GM23248 (cell line): ENCODE results near the gene RASAL3. TPM values are rescaled to one million over a fixed set of nuclear protein-coding genes. Genes with fewer than 3 reads are reported as not detected.
"Not testable (repeated sequence)": the region's sequence is repeated elsewhere in the genome, so short reads cannot be mapped to it uniquely, and the experiment has no call there.

Source experiments
- DNase-seq: peaks from one replicate; pipeline ENCODE4 v3.0.0-alpha.2; 2015
- H2AFZ ChIP-seq: fragments of 200-600 bp; sonication (generic); 2 replicates; pipeline ENCODE4 v1.6.1; 2016; ENCODE audit warnings: antibody characterized with exemption
- H3F3A ChIP-seq: fragments of 200-600 bp; sonication (generic); 2 replicates; pipeline ENCODE4 v1.6.1; 2016; ENCODE audit warnings: mild to moderate bottlenecking, antibody characterized with exemption, mixed run types; ENCODE audit not compliant: insufficient read depth
- H3K27ac ChIP-seq: fragments of 200-600 bp; sonication (generic); 2 replicates; pipeline ENCODE4 v1.5.1; 2016; ENCODE audit warnings: mild to moderate bottlenecking
- H3K27me3 ChIP-seq: fragments of 200-600 bp; sonication (generic); replicated peaks from 2 replicates; pipeline ENCODE4 v1.6.1; 2016; ENCODE audit warnings: mild to moderate bottlenecking; ENCODE audit not compliant: insufficient read depth
- H3K36me3 ChIP-seq: fragments of 200-600 bp; sonication (generic); 2 replicates; pipeline ENCODE4 v1.6.1; 2016; ENCODE audit warnings: low read depth, mild to moderate bottlenecking
- H3K4me1 ChIP-seq: fragments of 200-600 bp; sonication (generic); 2 replicates; pipeline ENCODE4 v1.6.1; 2016; ENCODE audit warnings: mild to moderate bottlenecking; ENCODE audit not compliant: insufficient read depth
- H3K4me2 ChIP-seq: fragments of 200-600 bp; sonication (generic); one replicate; pipeline ENCODE4 v1.6.1; 2016; ENCODE audit warnings: mild to moderate bottlenecking; ENCODE audit not compliant: unreplicated experiment
- H3K4me3 ChIP-seq: fragments of 200-600 bp; sonication (generic); 2 replicates; pipeline ENCODE4 v1.5.1; 2016; ENCODE audit warnings: mild to moderate bottlenecking
- H3K79me2 ChIP-seq: fragments of 200-600 bp; sonication (generic); 2 replicates; pipeline ENCODE4 v1.6.1; 2016; ENCODE audit warnings: mild to moderate bottlenecking; ENCODE audit not compliant: insufficient read depth
- H3K9ac ChIP-seq: fragments of 200-600 bp; sonication (generic); 2 replicates; pipeline ENCODE4 v1.6.1; 2016; ENCODE audit warnings: mild to moderate bottlenecking
- H3K9me2 ChIP-seq: fragments of 200-600 bp; sonication (generic); 2 replicates; pipeline ENCODE4 v1.6.1; 2016; ENCODE audit warnings: mixed run types, mild to moderate bottlenecking, moderate library complexity; ENCODE audit not compliant: insufficient read depth
- H3K9me3 ChIP-seq: fragments of 200-600 bp; sonication (generic); one replicate; pipeline ENCODE4 v1.6.1; 2017; ENCODE audit warnings: low read depth
- H4K20me1 ChIP-seq: fragments of 200-600 bp; sonication (generic); 2 replicates; pipeline ENCODE4 v1.6.0; 2016; ENCODE audit not compliant: insufficient read depth
- EZH2 ChIP-seq: fragments of 200-600 bp; sonication (generic); IDR thresholded peaks from 2 replicates; pipeline ENCODE4 v1.6.1; 2018; ENCODE audit warnings: antibody characterized with exemption, mild to moderate bottlenecking; ENCODE audit not compliant: insufficient read depth, poor library complexity, severe bottlenecking
- EZH2phosphoT487 ChIP-seq: fragments of 200-600 bp; sonication (generic); IDR thresholded peaks from 2 replicates; pipeline ENCODE4 v1.6.1; 2018; ENCODE audit warnings: antibody characterized with exemption, moderate library complexity, mild to moderate bottlenecking, low read depth; ENCODE audit not compliant: insufficient read depth
- WGBS, 2 experiments: methylation state at CpG; one replicate each; pipeline ENCODE4 v1.1.6; 2015 to 2017; ENCODE audit warnings: low lambda C conversion rate in 2 of 2, low coverage in 1 of 2; ENCODE audit errors: missing lambda C conversion rate in 2 of 2; 5-methylcytosine and 5-hydroxymethylcytosine counted together
- in situ Hi-C: fragments of 300-500 bp; cut with MboI; formaldehyde crosslinking; loops from 2 replicates; pipeline ENCODE4 v1.15.0; 2020
- polyA plus RNA-seq: library from polyadenylated mRNA; unstranded; fragments of >200 nt; fragmentation: Nextera tagmentation; extraction: Ambion mirVana; gene quantifications from 2 replicates; pipeline ENCODE4 v1.2.1, GENCODE V29; 2016
- total RNA-seq: library from RNA; depleted of rRNA; stranded (reverse); fragments of >200 nt; shearing (Covaris generic); gene quantifications from 2 replicates; pipeline ENCODE4 v1.2.3, GENCODE V29; 2014

RASAL3 gene
- total and polyA plus RNA-seq, 2 experiments from 2014 or later = not detected

GRCh38 chr19:15476325-15476724 is 12.0 kb upstream of the RASAL3 start:
- H3K79me2 ChIP-seq = no peaks in the 10 kb centered on the region
- DNase-seq = no peak
- H3F3A ChIP-seq = no peaks in the 10 kb centered on the region
- no peaks in the 10 kb centered on the region for H3K9me2 ChIP-seq
- no peak overlapping the region for H3K9ac ChIP-seq
- no peak overlapping the region for H3K27ac ChIP-seq
- H3K4me3 ChIP-seq = no peak overlapping the region
- H2AFZ ChIP-seq = no peak overlapping the region
- H4K20me1 ChIP-seq = no peaks in the 10 kb centered on the region
- 36 to 40% methylated on average over 5 of the region's 5 CpGs for WGBS, 2 experiments
- no peaks in the 10 kb centered on the region for H3K9me3 ChIP-seq
- TF ChIP-seq EZH2 (no peak), EZH2phosphoT487 (no peak)
- no peaks in the 10 kb centered on the region; the same call in 1 of the 2 replicates for H3K27me3 ChIP-seq
- no peaks in the 10 kb centered on the region for H3K36me3 ChIP-seq
- H3K4me2 ChIP-seq = no peak overlapping the region
- no peaks in the 10 kb centered on the region for H3K4me1 ChIP-seq
- in situ Hi-C loops = no loop called here

GRCh38 chr19:15475611-15476010 is 11.3 kb upstream of the RASAL3 start:
- no peaks in the 10 kb centered on the region for H3K4me1 ChIP-seq
- H3K27me3 ChIP-seq = no peaks in the 10 kb centered on the region; the same call in 1 of the 2 replicates
- no peak overlapping the region for H3K4me2 ChIP-seq
- no peak for DNase-seq
- no peaks in the 10 kb centered on the region for H4K20me1 ChIP-seq
- H3K9me2 ChIP-seq = no peaks in the 10 kb centered on the region
- no peak overlapping the region for H3K4me3 ChIP-seq
- in situ Hi-C loops = no loop called here
- no peaks in the 10 kb centered on the region for H3F3A ChIP-seq
- no peak for TF ChIP-seq EZH2
- TF ChIP-seq EZH2phosphoT487 = no peak
- no peak overlapping the region for H3K9ac ChIP-seq
- WGBS, 2 experiments = 75 to 79% methylated on average over 10 of the region's 10 CpGs
- no peaks in the 10 kb centered on the region for H3K36me3 ChIP-seq
- no peaks in the 10 kb centered on the region for H3K9me3 ChIP-seq
- H2AFZ ChIP-seq = no peak overlapping the region
- no peak overlapping the region for H3K27ac ChIP-seq
- no peaks in the 10 kb centered on the region for H3K79me2 ChIP-seq

- H3K4me1 ChIP-seq = no peaks in the 10 kb centered on the region
- H3K27me3 ChIP-seq = no peaks in the 10 kb centered on the region; the same call in 1 of the 2 replicates
- H3K9me2 ChIP-seq = no peaks in the 10 kb centered on the region
- TF ChIP-seq EZH2 (no peak), EZH2phosphoT487 (no peak)
- 35 to 37% methylated on average over 4 of the region's 4 CpGs for WGBS, 2 experiments
- H3K9ac ChIP-seq = no peak overlapping the region
- no peak overlapping the region for H3K4me2 ChIP-seq
- H3F3A ChIP-seq = no peaks in the 10 kb centered on the region
- H2AFZ ChIP-seq = no peak overlapping the region
- no peaks in the 10 kb centered on the region for H3K36me3 ChIP-seq
- no peaks in the 10 kb centered on the region for H4K20me1 ChIP-seq
- in situ Hi-C loops = no loop called here
- no peaks in the 10 kb centered on the region for H3K79me2 ChIP-seq
- H3K27ac ChIP-seq = no peak overlapping the region
- no peak overlapping the region for H3K4me3 ChIP-seq
- DNase-seq = no peak
- H3K9me3 ChIP-seq = no peaks in the 10 kb centered on the region
Observed at GRCh38 chr19:15475169-15475568, 10.8 kb upstream of the RASAL3 start.

- H3K4me1 ChIP-seq, H2AFZ ChIP-seq: not testable (repeated sequence)
- 27 to 33% methylated on average over 4 of the region's 4 CpGs for WGBS, 2 experiments
Observed at GRCh38 chr19:15473821-15474220, 9.5 kb upstream of the RASAL3 start.

GRCh38 chr19:15471639-15472101 is 7.3 kb upstream of the RASAL3 start:
- Histone ChIP-seq H3K9me2 (no peaks in the 10 kb centered on the region), H3K4me2 (no peak overlapping the region), H3K4me3 (no peak overlapping the region), H3K27me3 (peaks cover 7% of the 10 kb centered on the region), H3F3A (no peaks in the 10 kb centered on the region), H4K20me1 (no peaks in the 10 kb centered on the region), H3K36me3 (no peaks in the 10 kb centered on the region), H3K4me1 (no peaks in the 10 kb centered on the region), H3K9ac (no peak overlapping the region), H3K27ac (no peak overlapping the region), H2AFZ (no peak overlapping the region), H3K9me3 (no peaks in the 10 kb centered on the region), H3K79me2 (no peaks in the 10 kb centered on the region)
- 58 to 77% methylated on average over 17 to 31 of the region's 31 CpGs for WGBS, 2 experiments
- no peak for DNase-seq
- in situ Hi-C loops = no loop called here
- TF ChIP-seq EZH2phosphoT487 = no peak
- no peak for TF ChIP-seq EZH2

More at GRCh38 chr19:15473821-15474220, 9.5 kb upstream of the RASAL3 start:
- H3K79me2 ChIP-seq, H3K27me3 ChIP-seq, H3K36me3 ChIP-seq, H3K27ac ChIP-seq, H3K9ac ChIP-seq, H3K4me2 ChIP-seq, H3K9me2 ChIP-seq, in situ Hi-C loops, H3F3A ChIP-seq, H4K20me1 ChIP-seq, H3K4me3 ChIP-seq, H3K9me3 ChIP-seq, DNase-seq: not testable (repeated sequence)
